ENCODE measurements around the gene GNL1.

Gene GNL1

GRCh38 chr6:30494291-30494861 is 61.9 kb downstream of the GNL1 start:
- no peak for DNase-seq

- no peak for DNase-seq
Observed at GRCh38 chr6:30493643-30494250, 62.5 kb downstream of the GNL1 start.

- no peak for DNase-seq
Observed at GRCh38 chr6:30491991-30492952, 64.0 kb downstream of the GNL1 start.

Data from cortex of kidney (tissue), 1 donor.